Panc1 (cell line): ENCODE measurements around the gene MOV10L1.

Experiments
- POLR2AphosphoS5 ChIP-seq: IDR thresholded peaks from 2 replicates; pipeline ENCODE4 v1.6.1; 2012; ENCODE audit warnings: mild to moderate bottlenecking, low read depth, low read length, moderate library complexity
- SIN3A ChIP-seq: IDR thresholded peaks from 2 replicates; pipeline ENCODE4 v1.6.1; 2012; ENCODE audit warnings: low read depth, mild to moderate bottlenecking, low read length, moderate library complexity, borderline replicate concordance; ENCODE audit not compliant: insufficient read depth
- TCF7L2 ChIP-seq: IDR thresholded peaks from 2 replicates; pipeline ENCODE4 v1.6.1; 2011; ENCODE audit warnings: mild to moderate bottlenecking, low read depth, low read length, inconsistent platforms
- TF ChIP-seq, protein P1 (sequence below): fragments of 450-650 bp; IDR thresholded peaks from 2 replicates; pipeline ENCODE4 v1.5.1; 2017; ENCODE audit warnings: mild to moderate bottlenecking
- TF ChIP-seq, protein P2 (sequence below), 2 experiments: IDR thresholded peaks; 2 replicates each; pipeline ENCODE4 v1.6.1; 2011 to 2012; ENCODE audit warnings: low read depth in 2 of 2, control low read depth in 1 of 2, low read length in 1 of 2, mild to moderate bottlenecking in 1 of 2, moderate library complexity in 1 of 2; ENCODE audit not compliant: insufficient read depth in 1 of 2

DNA sequence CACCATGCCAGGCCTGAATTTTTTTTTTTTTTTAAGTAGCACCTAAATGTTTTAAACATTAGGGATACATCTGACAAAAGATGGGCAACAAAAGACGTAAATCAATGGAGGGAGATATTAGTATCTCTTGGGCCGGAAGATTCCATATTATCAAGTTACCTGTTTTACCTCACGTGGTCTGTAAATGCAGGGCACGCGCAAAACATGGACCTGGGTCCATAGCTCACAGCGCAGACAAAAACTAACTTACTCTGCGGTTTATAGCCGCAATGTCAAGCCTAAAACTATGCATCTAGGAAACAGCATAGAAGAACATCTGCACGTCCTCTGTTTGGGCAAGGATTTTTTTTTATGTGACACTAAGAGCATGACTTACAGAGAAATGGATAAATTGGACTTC is 49.2 kb downstream of the MOV10L1 start:
- TF ChIP-seq POLR2AphosphoS5 (no peak), SIN3A (no peak), TCF7L2 (no peak)
- TF ChIP-seq, protein P1, sequence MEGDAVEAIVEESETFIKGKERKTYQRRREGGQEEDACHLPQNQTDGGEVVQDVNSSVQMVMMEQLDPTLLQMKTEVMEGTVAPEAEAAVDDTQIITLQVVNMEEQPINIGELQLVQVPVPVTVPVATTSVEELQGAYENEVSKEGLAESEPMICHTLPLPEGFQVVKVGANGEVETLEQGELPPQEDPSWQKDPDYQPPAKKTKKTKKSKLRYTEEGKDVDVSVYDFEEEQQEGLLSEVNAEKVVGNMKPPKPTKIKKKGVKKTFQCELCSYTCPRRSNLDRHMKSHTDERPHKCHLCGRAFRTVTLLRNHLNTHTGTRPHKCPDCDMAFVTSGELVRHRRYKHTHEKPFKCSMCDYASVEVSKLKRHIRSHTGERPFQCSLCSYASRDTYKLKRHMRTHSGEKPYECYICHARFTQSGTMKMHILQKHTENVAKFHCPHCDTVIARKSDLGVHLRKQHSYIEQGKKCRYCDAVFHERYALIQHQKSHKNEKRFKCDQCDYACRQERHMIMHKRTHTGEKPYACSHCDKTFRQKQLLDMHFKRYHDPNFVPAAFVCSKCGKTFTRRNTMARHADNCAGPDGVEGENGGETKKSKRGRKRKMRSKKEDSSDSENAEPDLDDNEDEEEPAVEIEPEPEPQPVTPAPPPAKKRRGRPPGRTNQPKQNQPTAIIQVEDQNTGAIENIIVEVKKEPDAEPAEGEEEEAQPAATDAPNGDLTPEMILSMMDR, result no peak
- TF ChIP-seq, protein P2, sequence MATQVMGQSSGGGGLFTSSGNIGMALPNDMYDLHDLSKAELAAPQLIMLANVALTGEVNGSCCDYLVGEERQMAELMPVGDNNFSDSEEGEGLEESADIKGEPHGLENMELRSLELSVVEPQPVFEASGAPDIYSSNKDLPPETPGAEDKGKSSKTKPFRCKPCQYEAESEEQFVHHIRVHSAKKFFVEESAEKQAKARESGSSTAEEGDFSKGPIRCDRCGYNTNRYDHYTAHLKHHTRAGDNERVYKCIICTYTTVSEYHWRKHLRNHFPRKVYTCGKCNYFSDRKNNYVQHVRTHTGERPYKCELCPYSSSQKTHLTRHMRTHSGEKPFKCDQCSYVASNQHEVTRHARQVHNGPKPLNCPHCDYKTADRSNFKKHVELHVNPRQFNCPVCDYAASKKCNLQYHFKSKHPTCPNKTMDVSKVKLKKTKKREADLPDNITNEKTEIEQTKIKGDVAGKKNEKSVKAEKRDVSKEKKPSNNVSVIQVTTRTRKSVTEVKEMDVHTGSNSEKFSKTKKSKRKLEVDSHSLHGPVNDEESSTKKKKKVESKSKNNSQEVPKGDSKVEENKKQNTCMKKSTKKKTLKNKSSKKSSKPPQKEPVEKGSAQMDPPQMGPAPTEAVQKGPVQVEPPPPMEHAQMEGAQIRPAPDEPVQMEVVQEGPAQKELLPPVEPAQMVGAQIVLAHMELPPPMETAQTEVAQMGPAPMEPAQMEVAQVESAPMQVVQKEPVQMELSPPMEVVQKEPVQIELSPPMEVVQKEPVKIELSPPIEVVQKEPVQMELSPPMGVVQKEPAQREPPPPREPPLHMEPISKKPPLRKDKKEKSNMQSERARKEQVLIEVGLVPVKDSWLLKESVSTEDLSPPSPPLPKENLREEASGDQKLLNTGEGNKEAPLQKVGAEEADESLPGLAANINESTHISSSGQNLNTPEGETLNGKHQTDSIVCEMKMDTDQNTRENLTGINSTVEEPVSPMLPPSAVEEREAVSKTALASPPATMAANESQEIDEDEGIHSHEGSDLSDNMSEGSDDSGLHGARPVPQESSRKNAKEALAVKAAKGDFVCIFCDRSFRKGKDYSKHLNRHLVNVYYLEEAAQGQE (IDR thresholded peaks at IDR 0.05; ENCODE audit: insufficient read depth in 1 of 2, low read depth in 2 of 2, low read length in 1 of 2), result no peak
